WTC11 (cell line): ENCODE results near the gene FER1L5. TPM values are rescaled to one million over a fixed set of nuclear protein-coding genes. Genes with fewer than 3 reads are reported as not detected.

Source experiments
- ATAC-seq: fragments of 200-7000 bp; cut with Tn5 transposase; 2 replicates; pipeline ENCODE4 v1.10.0; 2021; ENCODE audit warnings: mild to moderate bottlenecking, moderate library complexity
- CTCF ChIA-PET: fragments of 300-600 bp; sonication (Branson Sonifier 250); formaldehyde crosslinking; loops from one replicate; lab custom pipeline; 2021; ENCODE audit warnings: antibody characterized with exemption; lab: Charles Lee
- POLR2A ChIA-PET: fragments of 350-600 bp; sonication (Branson Sonifier 250); formaldehyde crosslinking; loops from one replicate; lab custom pipeline; 2021; ENCODE audit warnings: antibody characterized with exemption; lab: Charles Lee
- DNase-seq: peaks from one replicate; pipeline ENCODE4 v3.0.0; 2021; ENCODE audit warnings: low spot score
- H3K27ac Mint-ChIP-seq: 2 replicates; pipeline ENCODE4 v1.8.0; 2021; ENCODE audit warnings: mixed read lengths
- H3K27me3 Mint-ChIP-seq: 2 replicates; pipeline ENCODE4 v1.8.0; 2021; ENCODE audit warnings: low read depth, mild to moderate bottlenecking, moderate library complexity, mixed read lengths
- H3K36me3 Mint-ChIP-seq: 2 replicates; pipeline ENCODE4 v1.8.0; 2021; ENCODE audit warnings: mixed read lengths
- H3K4me1 Mint-ChIP-seq: 2 replicates; pipeline ENCODE4 v1.8.0; 2022; ENCODE audit warnings: mixed read lengths
- H3K4me3 Mint-ChIP-seq: 2 replicates; pipeline ENCODE4 v1.8.0; 2021; ENCODE audit warnings: mild to moderate bottlenecking, moderate library complexity, mixed read lengths
- H3K9me3 Mint-ChIP-seq: 2 replicates; pipeline ENCODE4 v1.8.0; 2021; ENCODE audit warnings: mixed read lengths
- AFF4 ChIP-seq: sonication (generic); formaldehyde crosslinking; IDR thresholded peaks from 2 replicates; pipeline ENCODE4 v1.8.1; 2023; ENCODE audit warnings: mild to moderate bottlenecking, missing genetic modification reagents, borderline replicate concordance
- ARID4B ChIP-seq: sonication (generic); formaldehyde crosslinking; IDR thresholded peaks from 2 replicates; pipeline ENCODE4 v1.8.0; 2023; ENCODE audit warnings: missing genetic modification reagents, mild to moderate bottlenecking, borderline replicate concordance
- CTCF ChIP-seq: fragments of 200-600 bp; IDR thresholded peaks from 2 replicates; pipeline ENCODE4 v1.8.0; 2022; ENCODE audit warnings: antibody characterized with exemption
- E2F4 ChIP-seq: sonication (generic); formaldehyde crosslinking; IDR thresholded peaks from 2 replicates; pipeline ENCODE4 v1.8.1; 2022; ENCODE audit warnings: low read depth, mild to moderate bottlenecking, moderate library complexity, missing genetic modification reagents, borderline replicate concordance
- E2F5 ChIP-seq: sonication (generic); formaldehyde crosslinking; IDR thresholded peaks from 2 replicates; pipeline ENCODE4 v1.8.1; 2022; ENCODE audit warnings: mild to moderate bottlenecking, moderate library complexity, missing genetic modification reagents
- FOXK1 ChIP-seq: sonication (generic); formaldehyde crosslinking; IDR thresholded peaks from 2 replicates; pipeline ENCODE4 v1.8.0; 2022; ENCODE audit warnings: mild to moderate bottlenecking, moderate library complexity, missing genetic modification reagents
- GRHL2 ChIP-seq: fragments of 250-450 bp; sonication (Bioruptor Pico); IDR thresholded peaks from 2 replicates; pipeline ENCODE4 v1.8.0; 2022; ENCODE audit warnings: mild to moderate bottlenecking, moderate library complexity; ENCODE audit not compliant: insufficient replicate concordance, severe bottlenecking
- SMAD4 ChIP-seq: sonication (generic); formaldehyde crosslinking; IDR thresholded peaks from 2 replicates; pipeline ENCODE4 v1.8.0; 2022; ENCODE audit warnings: mild to moderate bottlenecking, missing genetic modification reagents
- SOX15 ChIP-seq: fragments of 250-450 bp; sonication (Bioruptor Pico); IDR thresholded peaks from 2 replicates; pipeline ENCODE4 v1.9.0; 2021; ENCODE audit warnings: mild to moderate bottlenecking
- TEAD4 ChIP-seq: sonication (generic); formaldehyde crosslinking; IDR thresholded peaks from 2 replicates; pipeline ENCODE4 v1.8.0; 2022; ENCODE audit warnings: mild to moderate bottlenecking, missing genetic modification reagents
- ZNF317 ChIP-seq: sonication (generic); formaldehyde crosslinking; IDR thresholded peaks from 2 replicates; pipeline ENCODE4 v1.8.1; 2023; ENCODE audit warnings: low read depth, mild to moderate bottlenecking, moderate library complexity, missing genetic modification reagents, borderline replicate concordance
- ZNF423 ChIP-seq: fragments of 250-450 bp; sonication (Bioruptor Pico); IDR thresholded peaks from 2 replicates; pipeline ENCODE4 v2.1.2; 2022; ENCODE audit warnings: mild to moderate bottlenecking, moderate library complexity
- total RNA-seq: library from RNA; stranded (reverse); gene quantifications from 3 replicates; pipeline ENCODE4 v1.2.3, GENCODE V29; 2021

FER1L5 gene
- total RNA-seq, 1 experiment from 2014 or later: 1.4 TPM

GRCh38 chr2:96688649-96689430 lies 46.3 kb downstream of the FER1L5 start:
- Mint-ChIP-seq H3K36me3 (no peaks in the 10 kb centered on the region), H3K4me1 (0 out of 2 replicates have a peak, but pooled peaks cover 5% of the 10 kb centered on the region), H3K27me3 (no peaks in the 10 kb centered on the region), H3K27ac (no peak overlapping the region), H3K4me3 (no peak overlapping the region), H3K9me3 (no peaks in the 10 kb centered on the region)
- ATAC-seq: no peak
- POLR2A ChIA-PET: no interaction called here
- no peak for DNase-seq
- CTCF ChIA-PET: interaction anchor here (1.5 kb wide), 1 partner anchor 75 kb away, joined by 3 read pairs; no protein-coding TSS in a partner anchor
- no peak for TF ChIP-seq GRHL2 (CRISPR knock-in tag)
- no peak for TF ChIP-seq FOXK1
- no peak for TF ChIP-seq ZNF423
- TF ChIP-seq CTCF: no peak
- no peak for TF ChIP-seq ARID4B (CRISPR knock-in tag)
- no peak for TF ChIP-seq SOX15 (CRISPR knock-in tag)
- TF ChIP-seq TEAD4 (CRISPR knock-in tag): no peak
- no peak for TF ChIP-seq ZNF317
- no peak for TF ChIP-seq E2F5 (CRISPR knock-in tag)
- no peak for TF ChIP-seq SMAD4 (CRISPR knock-in tag)
- TF ChIP-seq AFF4 (CRISPR knock-in tag): no peak
- no peak for TF ChIP-seq E2F4 (CRISPR knock-in tag)
